Endometrial microvascular endothelial cells (primary cell): ENCODE data around the gene LAMP1. TPM values are rescaled to one million over a fixed set of nuclear protein-coding genes. Genes with fewer than 3 reads are reported as not detected.
"Not testable (repeated sequence)": the region's sequence is repeated elsewhere in the genome, so short reads cannot be mapped to it uniquely, and the experiment has no call there.

ENCODE experiments used
- in situ Hi-C: cut with HindIII; loops from 2 replicates; pipeline ENCODE4 v1.10.0; 2017; ENCODE audit warnings: low sequenced_read_pairs, low pct_unique_long_range_greater_than_20kb; ENCODE audit errors: inconsistent ontology term
- total RNA-seq: library from RNA; depleted of rRNA; stranded (reverse); fragments of >200 nt; gene quantifications from one replicate; pipeline ENCODE4 v1.2.3, GENCODE V29; 2015; ENCODE audit errors: inconsistent ontology term

Gene LAMP1
- total RNA-seq, 1 donor from 2014 or later, result 239 TPM

- in situ Hi-C loops, result no loop called here
Measured at GRCh38 chr13:113322890-113323651, 26.0 kb downstream of the LAMP1 start.

- in situ Hi-C loops, result no loop called here
Measured at GRCh38 chr13:113323869-113324268, 26.8 kb downstream of the LAMP1 start.

- in situ Hi-C loops, result no loop called here
Measured at GRCh38 chr13:113324398-113324797, 27.4 kb downstream of the LAMP1 start.

GRCh38 chr13:113325779-113326178 lies 28.7 kb downstream of the LAMP1 start:
- in situ Hi-C loops, result no loop called here

- in situ Hi-C loops, result no loop called here
Measured at GRCh38 chr13:113327391-113327765, 30.3 kb downstream of the LAMP1 start.

GRCh38 chr13:113327766-113328471 lies 30.9 kb downstream of the LAMP1 start:
- in situ Hi-C loops, result no loop called here

GRCh38 chr13:113328851-113329250 lies 31.8 kb downstream of the LAMP1 start:
- in situ Hi-C loops, result no loop called here

- in situ Hi-C loops, result no loop called here
Measured at GRCh38 chr13:113329656-113330312, 32.7 kb downstream of the LAMP1 start.

GRCh38 chr13:113332615-113333014 lies 35.6 kb downstream of the LAMP1 start:
- in situ Hi-C loops, result no loop called here

GRCh38 chr13:113333076-113333475 lies 36.0 kb downstream of the LAMP1 start:
- in situ Hi-C loops, result no loop called here

GRCh38 chr13:113337556-113337955 lies 40.5 kb downstream of the LAMP1 start:
- in situ Hi-C loops, result no loop called here

GRCh38 chr13:113337976-113338375 lies 40.9 kb downstream of the LAMP1 start:
- in situ Hi-C loops, result no loop called here

- in situ Hi-C loops, result no loop called here
Measured at GRCh38 chr13:113338451-113338850, 41.4 kb downstream of the LAMP1 start.

GRCh38 chr13:113342820-113343691 lies 46.0 kb downstream of the LAMP1 start:
- in situ Hi-C loops, result no loop called here

- in situ Hi-C loops, result no loop called here
Measured at GRCh38 chr13:113343692-113343968, 46.6 kb downstream of the LAMP1 start.

- in situ Hi-C loops, result no loop called here
Measured at GRCh38 chr13:113345486-113345885, 48.4 kb downstream of the LAMP1 start.

- in situ Hi-C loops, result not testable (repeated sequence)
Measured at GRCh38 chr13:113347736-113348225, 50.7 kb downstream of the LAMP1 start.

GRCh38 chr13:113348591-113348990 lies 51.6 kb downstream of the LAMP1 start:
- in situ Hi-C loops, result no loop called here

- in situ Hi-C loops, result no loop called here
Measured at GRCh38 chr13:113349050-113349449, 52.0 kb downstream of the LAMP1 start.
